HPDE6-E6E7 (cell line): ENCODE data around the gene CABP2.

Experiments used
- DNase-seq: peaks from one replicate; pipeline ENCODE4 v3.0.0; 2011; ENCODE audit warnings: missing footprints; ENCODE audit errors: extremely low spot score

Gene CABP2

GRCh38 chr11:67507864-67508485 lies 15.3 kb downstream of the CABP2 start, which contains the start of gene CDK2AP2:
Gene CDK2AP2, minus strand, starts transcription at chr11:67508162. Its CDS starts 80 bp downstream, at chr11:67508082.
- DNase-seq = peak; percentile 95

DNA sequence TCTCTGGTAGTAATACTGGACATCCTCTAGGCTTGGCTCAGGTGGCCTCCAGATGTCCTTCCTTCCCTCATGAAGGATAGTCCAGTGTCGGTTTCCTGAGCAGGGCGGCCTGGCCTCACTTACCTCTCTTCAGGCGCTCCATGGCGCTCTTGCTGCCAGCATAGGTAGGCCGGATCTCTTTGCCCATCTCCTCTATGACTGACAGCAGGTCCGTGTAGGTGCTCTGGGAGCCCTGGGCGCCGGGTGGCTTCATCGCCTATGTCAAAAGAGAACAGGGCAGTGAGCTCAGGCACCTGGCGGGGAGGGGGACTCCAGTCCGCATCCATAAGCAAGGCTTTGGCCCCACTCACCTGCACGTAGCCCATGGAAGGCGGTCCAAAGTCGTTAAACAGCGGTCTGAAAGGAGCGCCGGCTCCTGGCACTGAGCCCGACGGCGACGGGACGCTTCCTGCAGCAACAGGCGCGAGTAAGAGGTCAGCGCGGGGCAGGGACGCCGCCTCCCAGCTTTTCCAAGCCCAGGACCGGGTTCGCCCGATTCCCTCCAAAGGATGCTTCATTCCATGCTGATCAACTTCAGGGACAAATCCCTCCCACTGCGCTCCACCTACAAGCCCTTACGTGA lies 15.9 kb downstream of the CABP2 start:
- DNase-seq = no peak

DNA sequence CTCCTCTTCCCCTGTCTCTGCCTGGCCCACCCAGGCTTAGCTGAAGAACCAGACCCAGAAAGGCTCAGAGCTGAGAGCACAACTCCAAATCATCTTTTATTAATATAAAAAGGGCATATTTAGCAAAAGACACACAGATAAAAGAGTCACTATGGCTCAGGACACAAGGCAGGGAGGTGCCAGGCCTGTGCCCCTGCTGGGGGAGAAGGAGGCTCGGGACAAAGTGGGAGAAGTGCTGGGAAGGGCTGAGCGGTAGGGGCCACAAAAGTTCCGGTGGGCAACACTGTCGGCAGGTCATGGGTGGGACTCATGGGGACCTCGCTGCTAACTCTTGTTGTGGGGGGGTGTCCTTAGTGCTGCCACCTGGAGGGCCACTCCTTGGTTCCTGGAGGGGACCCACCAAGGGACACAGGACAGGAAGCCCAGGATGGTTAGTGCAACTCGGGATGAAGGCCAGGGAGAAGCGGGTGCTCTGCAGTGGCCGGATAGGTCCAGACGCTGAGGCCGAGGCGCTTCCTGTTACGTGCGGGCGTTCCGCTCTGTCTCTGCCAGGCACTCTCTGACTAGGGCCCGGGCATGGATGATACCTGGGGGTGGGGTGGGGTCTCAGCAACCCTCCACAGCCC lies 16.7 kb downstream of the CABP2 start:
- DNase-seq = no peak

DNA sequence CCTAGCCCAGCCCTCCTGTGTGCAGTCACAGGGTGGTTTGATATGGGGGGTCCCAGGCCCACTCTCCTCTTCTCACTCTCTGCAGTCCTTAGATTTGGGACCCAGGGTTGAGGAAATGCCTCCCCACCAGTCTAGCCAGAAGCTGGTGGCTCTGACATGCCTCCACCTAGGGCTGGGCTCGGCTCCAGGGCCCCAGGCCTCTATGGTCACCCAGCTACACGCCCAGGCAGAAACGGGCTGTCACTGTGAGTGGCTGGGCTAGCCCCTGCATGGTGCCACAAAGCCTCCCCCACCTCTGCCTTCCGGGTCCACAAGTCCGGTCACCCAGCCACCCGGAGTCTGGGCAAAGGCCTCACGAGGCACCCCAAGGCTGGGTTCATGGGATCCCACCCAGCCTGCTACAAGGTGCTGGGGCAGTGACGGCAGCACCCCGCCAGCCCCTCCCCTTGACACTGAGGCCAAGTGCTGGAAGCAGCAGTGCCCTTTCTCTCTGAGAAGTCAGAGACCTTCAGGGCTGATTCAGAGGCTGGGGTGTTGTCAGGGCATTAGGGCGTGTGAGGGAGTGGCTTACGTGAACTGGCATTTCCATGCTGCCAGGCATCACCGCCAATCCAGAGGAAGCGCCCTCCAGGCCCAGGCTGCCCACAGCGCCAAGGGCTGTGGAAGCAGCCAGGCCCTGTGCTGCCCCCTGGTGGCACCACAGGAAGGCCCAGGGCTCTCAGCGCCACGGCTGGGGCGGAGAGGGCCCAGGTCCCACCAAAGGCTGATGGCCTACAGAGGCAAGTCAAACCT lies 17.4 kb downstream of the CABP2 start:
- peak; percentile 94 for DNase-seq

GRCh38 chr11:67504950-67505581 lies 18.2 kb downstream of the CABP2 start, which contains the start of gene PITPNM1:
Gene PITPNM1, minus strand, starts transcription at chr11:67505363. Its CDS starts 1,183 bp downstream, at chr11:67504180.
- DNase-seq = peak; percentile 83

DNA sequence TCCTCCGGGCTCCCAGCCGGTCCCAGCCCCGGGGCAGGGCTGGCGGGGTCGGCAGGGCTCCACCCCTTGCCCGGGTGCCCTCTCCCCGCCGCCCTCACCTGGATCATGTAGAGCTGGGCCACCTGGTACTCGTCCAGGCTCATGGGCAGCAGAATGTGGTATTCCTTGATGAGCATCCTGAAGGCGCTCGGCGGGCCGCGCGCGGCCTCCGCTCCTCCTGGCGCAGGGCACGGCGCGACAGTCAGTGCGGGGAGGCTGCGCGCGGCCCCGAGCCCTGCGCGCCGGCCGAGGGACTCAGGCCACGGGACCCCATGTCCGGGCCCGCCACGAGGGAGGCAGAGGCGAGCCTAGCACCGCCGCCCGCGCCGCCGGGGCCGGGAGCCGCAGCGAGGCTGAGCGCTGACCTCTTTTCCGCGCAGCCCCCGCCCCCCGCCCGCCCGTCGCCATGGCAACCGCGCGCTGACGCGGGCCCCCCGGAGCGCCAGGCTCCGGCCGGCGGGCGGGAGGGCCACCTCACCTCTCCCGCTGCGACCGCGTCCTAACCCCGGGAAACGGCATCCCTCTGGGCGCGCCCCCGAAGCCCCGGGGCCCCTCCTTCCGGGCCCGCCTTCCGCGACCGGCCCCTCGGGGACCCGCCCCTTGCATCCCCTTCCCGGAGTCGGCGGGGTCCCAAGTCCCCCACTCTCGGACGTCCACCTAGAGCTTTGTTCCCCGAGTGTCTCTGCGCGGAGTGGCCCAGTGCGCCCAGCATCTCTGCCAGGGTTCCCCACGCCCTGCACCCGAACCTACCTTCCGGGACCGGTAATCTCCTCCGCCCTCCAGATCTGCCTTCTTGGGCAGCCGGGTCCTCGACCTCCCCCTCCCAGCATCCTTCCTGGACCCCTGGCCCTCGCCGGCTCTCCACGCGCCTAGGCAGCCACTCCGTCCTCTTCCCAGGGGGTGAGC lies 19.0 kb downstream of the CABP2 start:
- no peak for DNase-seq

DNA sequence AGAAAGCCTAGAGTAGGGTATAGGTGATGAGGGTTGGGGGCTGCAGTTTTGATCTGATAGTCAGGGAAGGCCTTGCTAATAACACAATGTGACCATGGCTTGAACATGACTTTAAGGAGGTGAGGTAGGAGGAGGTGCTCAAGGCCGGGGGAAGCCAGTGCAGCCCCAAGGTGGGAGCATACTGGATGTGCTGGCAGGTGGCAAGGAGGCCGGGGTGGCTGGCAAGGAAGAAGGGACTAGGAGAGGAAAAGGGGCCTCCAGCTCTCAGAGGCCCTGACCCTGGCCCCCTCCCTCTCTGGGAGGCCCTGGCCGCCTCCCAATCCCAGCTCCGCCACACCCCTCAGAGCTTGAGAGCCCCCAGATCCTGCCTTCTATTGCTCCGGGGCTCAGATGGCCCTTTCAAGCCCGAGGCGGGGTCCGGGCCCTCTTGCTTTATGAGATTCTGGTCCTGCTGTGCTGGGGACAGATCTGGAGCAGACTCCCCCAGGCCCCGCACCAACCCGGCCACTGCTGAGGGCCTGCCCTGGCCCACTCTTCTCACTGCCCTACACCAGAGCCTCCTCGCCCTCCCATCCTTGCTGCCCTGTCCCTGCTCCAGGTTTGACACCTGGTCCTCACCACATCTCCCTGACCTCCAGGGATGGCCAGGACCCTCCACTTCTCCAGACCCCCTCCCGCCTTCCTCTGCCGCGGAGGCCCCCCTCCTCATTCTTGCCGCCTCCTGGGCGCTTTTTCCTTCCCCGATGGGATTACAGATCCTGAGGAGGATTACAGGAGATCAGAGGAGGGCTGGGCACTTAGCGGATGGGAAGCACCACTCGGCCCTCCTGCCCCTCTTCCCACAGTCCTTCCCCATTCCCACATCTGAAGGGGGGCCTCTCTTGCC lies 19.9 kb downstream of the CABP2 start:
- no peak for DNase-seq

DNA sequence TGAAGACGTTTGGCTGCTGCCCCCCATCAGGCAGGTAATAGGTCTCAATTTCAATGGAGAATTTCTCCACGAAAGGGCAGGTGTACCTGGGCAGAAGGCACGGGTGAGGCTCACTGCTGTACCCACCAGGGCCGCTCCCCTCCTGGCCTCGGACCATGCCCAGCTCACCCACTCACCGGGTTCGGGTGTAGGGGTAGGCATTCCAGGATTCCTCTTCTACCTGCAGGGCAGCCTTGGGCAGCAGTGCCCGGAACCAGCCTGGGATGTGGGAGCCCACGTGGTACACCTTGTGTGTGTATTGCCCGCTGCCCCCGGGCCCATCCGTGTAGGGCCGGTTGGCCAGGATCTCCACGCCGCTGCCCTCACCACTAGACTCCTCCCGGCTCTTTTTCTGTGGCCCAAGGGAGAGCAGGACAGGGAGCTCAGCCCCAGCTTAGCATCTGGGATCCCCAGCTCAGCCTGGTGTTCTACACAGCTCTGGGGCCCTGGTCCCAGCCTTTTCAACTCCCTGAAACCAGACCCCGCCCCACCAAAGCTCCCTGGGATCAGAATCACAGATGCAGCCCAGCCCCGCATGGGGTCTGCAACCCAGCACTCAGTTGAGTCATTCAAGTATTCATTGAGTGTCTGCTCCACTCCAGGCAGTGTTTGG lies 20.8 kb downstream of the CABP2 start:
- no peak for DNase-seq

DNA sequence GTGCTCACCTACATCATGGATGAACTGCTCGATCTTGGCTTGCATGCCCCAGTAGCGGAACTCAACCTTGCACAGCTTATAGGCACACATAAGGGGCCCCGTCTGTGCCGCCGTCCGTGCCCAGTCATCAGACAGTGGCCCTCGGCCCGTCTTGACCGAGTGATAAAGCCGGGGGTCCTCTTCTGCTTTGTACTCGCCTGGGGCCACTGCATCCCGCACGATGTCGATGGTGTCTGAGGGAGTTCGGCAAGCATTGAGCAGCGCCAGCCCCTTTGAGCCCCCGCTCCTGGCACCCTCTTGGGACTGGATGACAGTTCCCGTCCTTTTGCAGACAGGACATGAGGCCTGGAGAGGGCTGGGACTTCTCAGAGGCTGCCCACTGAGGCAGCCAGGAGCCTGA lies 21.4 kb downstream of the CABP2 start:
- no peak for DNase-seq

- no peak for DNase-seq
Observed at GRCh38 chr11:67500831-67501715, 22.2 kb downstream of the CABP2 start.

DNA sequence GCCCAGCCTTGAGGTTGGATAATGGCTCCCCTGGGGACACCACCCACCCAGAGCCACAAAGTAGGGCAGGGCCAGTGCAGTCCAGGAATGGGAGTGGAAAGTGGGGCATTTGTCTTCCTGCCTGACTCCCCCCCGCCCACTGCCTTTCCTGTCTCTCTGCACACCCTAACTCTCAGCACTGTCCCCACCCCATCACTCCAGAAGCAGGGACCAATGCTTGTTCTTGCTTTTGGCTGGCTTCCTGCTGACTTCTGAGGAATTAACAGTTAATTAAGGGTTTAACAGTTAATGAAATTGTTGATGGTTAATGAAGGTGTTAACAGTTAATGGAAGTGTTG lies 22.8 kb downstream of the CABP2 start:
- DNase-seq = no peak

DNA sequence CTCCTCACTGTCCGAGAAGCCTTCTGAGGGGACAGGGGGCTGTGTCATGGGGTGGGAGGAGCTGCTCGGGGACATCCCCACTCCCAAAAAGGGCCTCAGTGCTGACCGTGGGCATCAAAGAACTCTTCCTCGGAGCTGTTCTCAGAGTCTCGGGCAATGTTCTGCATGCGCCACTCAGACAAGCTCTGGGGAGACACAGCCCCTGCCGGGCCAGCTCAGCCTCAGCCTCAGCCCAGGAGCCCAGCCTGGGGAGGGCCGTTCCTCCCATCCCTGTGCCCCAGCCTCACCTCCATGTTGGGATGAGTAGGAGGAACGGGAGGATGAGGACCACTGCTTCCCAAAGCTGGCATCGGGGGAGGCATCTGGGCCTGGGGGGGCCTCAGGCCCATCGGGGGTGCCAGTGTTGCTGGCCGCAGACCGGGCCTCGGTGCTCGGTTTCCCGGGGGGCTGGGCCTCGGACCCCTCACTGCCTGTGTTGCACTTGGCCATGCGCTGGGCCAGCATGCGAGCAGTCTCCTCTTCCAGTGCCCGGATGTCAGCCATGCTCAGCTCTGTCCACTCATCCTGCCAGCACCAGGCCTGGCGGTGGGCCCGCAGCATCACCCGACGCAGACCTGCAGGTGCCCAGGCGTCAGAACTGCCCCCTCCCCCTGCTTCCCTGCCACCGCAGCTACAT lies 23.3 kb downstream of the CABP2 start:
- no peak for DNase-seq

GRCh38 chr11:67498544-67498972 lies 24.7 kb downstream of the CABP2 start:
- DNase-seq = no peak

- DNase-seq = no peak
Observed at GRCh38 chr11:67497656-67498291, 25.5 kb downstream of the CABP2 start.

DNA sequence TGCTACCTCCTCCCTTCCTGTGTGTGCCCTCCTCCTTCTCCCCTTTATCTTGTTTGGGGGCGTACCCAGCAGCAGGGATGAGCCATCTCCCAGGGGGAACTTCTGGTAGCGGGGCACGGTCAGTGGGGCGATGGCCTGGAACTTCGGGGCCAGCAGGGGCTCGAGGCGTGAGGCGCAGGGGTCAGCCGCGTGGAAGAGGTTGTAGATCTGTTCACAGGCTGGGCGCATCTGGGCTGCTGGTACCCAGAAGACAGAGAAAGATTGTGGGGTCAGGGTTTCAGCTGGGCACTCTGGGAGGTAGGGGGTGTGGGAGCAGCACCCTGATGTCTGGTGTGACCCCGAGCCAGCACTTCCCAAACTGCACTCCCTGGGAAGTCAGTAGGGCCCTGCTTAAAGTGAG lies 27.1 kb downstream of the CABP2 start:
- no peak for DNase-seq

DNA sequence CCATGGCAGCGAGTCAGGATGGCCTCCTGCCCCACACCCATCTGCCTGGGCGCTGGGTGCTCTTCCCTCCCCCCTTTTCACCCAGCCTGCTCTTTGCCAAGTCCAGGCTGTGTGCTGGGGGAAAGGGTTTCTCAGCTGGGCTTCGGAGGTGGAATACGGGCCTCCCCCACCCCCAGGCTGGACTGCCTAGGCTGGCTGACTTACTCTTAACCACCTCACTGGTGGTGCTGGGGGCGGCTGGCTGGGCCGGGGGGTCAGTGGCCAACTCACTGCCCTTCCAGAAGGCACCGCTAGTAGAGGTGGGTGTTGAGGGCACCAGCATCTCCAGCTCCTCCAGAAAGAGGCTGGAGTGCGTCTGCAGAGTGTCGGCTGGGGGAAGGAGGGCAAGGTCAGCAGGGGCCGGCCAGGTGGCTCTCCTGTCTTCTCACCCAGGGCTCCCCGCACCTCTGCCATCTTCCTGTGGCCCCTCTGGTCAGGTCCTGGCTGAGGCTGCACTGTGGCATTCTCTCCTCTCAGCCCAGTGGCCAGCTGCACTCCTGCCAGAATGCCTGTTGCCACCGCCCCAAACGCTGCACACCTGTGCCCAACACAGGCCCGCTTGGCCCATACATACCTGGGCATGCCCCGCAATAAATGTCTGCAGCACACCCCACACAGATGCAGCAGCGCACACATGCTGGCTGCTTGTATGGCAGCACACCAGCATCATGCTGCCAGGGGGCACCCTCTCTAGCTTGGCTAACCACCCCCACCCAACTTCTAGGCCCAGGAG lies 27.8 kb downstream of the CABP2 start:
- no peak for DNase-seq
